B cell (primary cell): Measurements from ENCODE around the gene GABPB1. TPM values are rescaled to one million over a fixed set of nuclear protein-coding genes. Genes with fewer than 3 reads are reported as not detected.

Experiments used
- ATAC-seq: fragments of 200-7000 bp; cut with Tn5 transposase; one replicate; pipeline ENCODE4 v1.10.0; 2021; ENCODE audit warnings: low read depth, mild to moderate bottlenecking, moderate number of reproducible peaks, moderate library complexity
- CTCF ChIA-PET: fragments of 350-600 bp; sonication (Branson Sonifier 250); formaldehyde crosslinking; loops from one replicate; lab custom pipeline; 2021; ENCODE audit warnings: antibody characterized with exemption, inconsistent platforms; lab: Charles Lee
- POLR2A ChIA-PET: fragments of 350-600 bp; sonication (Branson Sonifier 250); formaldehyde crosslinking; loops from one replicate; lab custom pipeline; 2021; ENCODE audit warnings: antibody characterized with exemption; lab: Charles Lee
- DNase-seq: peaks from one replicate; pipeline ENCODE4 v3.0.0; 2013
- H2AFZ ChIP-seq: 2 replicates; pipeline ENCODE4 v1.6.1; 2012; ENCODE audit warnings: mild to moderate bottlenecking, low read depth, low read length; ENCODE audit not compliant: insufficient read depth, poor library complexity, severe bottlenecking
- H3K27ac ChIP-seq, 2 donors: 1 replicate in 1 of 2; 2 replicates in 1 of 2; pipeline ENCODE4 v1.5.1; 2012 to 2013; ENCODE audit warnings: low read length in 2 of 2, mild to moderate bottlenecking in 2 of 2, moderate library complexity in 1 of 2
- H3K27me3 ChIP-seq, 4 experiments: fragments of 200-600 bp in 1 of 4; sonication (generic) in 1 of 4; replicated peaks in 1 of 4; 1 replicate in 2 of 4; 2 replicates in 2 of 4; pipeline versions ENCODE4 v1.6.1 to v1.7.0; 2013 to 2016; ENCODE audit warnings: low read length in 3 of 4, mild to moderate bottlenecking in 2 of 4, mixed read lengths in 1 of 4, moderate library complexity in 1 of 4; ENCODE audit not compliant: insufficient read depth in 4 of 4, control insufficient read depth in 3 of 4; ENCODE audit errors: control extremely low read depth in 1 of 4
- H3K36me3 ChIP-seq, 2 experiments: replicated peaks in 1 of 2; 1 replicate in 1 of 2; 2 replicates in 1 of 2; pipeline versions ENCODE4 v1.6.1 to v1.7.1; 2013; ENCODE audit warnings: low read length in 1 of 2; ENCODE audit not compliant: insufficient read depth in 2 of 2, control insufficient read depth in 1 of 2; ENCODE audit errors: control extremely low read depth in 1 of 2, extremely low read depth in 1 of 2
- H3K4me1 ChIP-seq, 2 donors: fragments of 200-600 bp in 1 of 2; sonication (generic) in 1 of 2; 1 replicate in 1 of 2; 2 replicates in 1 of 2; pipeline versions ENCODE4 v1.5.1 to v1.6.1; 2013 to 2017; ENCODE audit warnings: low read length in 2 of 2; ENCODE audit not compliant: control insufficient read depth in 2 of 2, insufficient read depth in 2 of 2
- H3K4me2 ChIP-seq: replicated peaks from 2 replicates; pipeline ENCODE3; 2012; ENCODE audit warnings: mild to moderate bottlenecking, low read depth, low read length; ENCODE audit not compliant: poor library complexity, severe bottlenecking
- H3K4me3 ChIP-seq, 5 experiments: fragments of 200-600 bp in 1 of 5; sonication (generic) in 1 of 5; 1 replicate in 3 of 5; 2 replicates in 2 of 5; pipeline versions ENCODE4 v1.5.1 to v1.7.0; 2011 to 2016; ENCODE audit warnings: low read length in 4 of 5, mild to moderate bottlenecking in 4 of 5, low read depth in 2 of 5, control low read depth in 1 of 5, moderate library complexity in 1 of 5; ENCODE audit not compliant: insufficient read depth in 1 of 5; ENCODE audit errors: control extremely low read depth in 1 of 5, extremely low read depth in 1 of 5
- H3K79me2 ChIP-seq: fragments of 200-600 bp; sonication (generic); one replicate; pipeline ENCODE4 v1.6.0; 2016; ENCODE audit warnings: low read length; ENCODE audit not compliant: control insufficient read depth, insufficient read depth
- H3K9ac ChIP-seq: fragments of 200-600 bp; sonication (generic); 2 replicates; pipeline ENCODE4 v1.6.1; 2017; ENCODE audit warnings: mild to moderate bottlenecking, low read length, moderate library complexity
- H3K9me3 ChIP-seq, 3 donors: one replicate each; pipeline versions ENCODE4 v1.6.1 to v1.7.1; 2013; ENCODE audit warnings: low read length in 2 of 3; ENCODE audit not compliant: control insufficient read depth in 2 of 3, insufficient read depth in 1 of 3; ENCODE audit errors: control extremely low read depth in 1 of 3
- H4K20me1 ChIP-seq: 2 replicates; pipeline ENCODE4 v1.6.0; 2012; ENCODE audit warnings: mild to moderate bottlenecking, low read length; ENCODE audit not compliant: insufficient read depth, control insufficient read depth, poor library complexity, severe bottlenecking
- H3K27ac Mint-ChIP-seq: one replicate; pipeline ENCODE4 v1.8.0; 2021; ENCODE audit warnings: mixed read lengths
- H3K27me3 Mint-ChIP-seq: one replicate; pipeline ENCODE4 v1.8.0; 2021; ENCODE audit warnings: mixed read lengths
- H3K4me1 Mint-ChIP-seq: one replicate; pipeline ENCODE4 v1.8.0; 2021; ENCODE audit warnings: mixed read lengths
- H3K4me3 Mint-ChIP-seq: one replicate; pipeline ENCODE4 v1.8.0; 2021; ENCODE audit warnings: mixed read lengths
- H3K9me3 Mint-ChIP-seq: one replicate; pipeline ENCODE4 v1.8.0; 2022; ENCODE audit warnings: mixed read lengths; ENCODE audit not compliant: insufficient read depth
- EZH2 ChIP-seq: IDR thresholded peaks from 2 replicates; pipeline ENCODE4 v1.6.1; 2012; ENCODE audit warnings: borderline replicate concordance, low read depth, mild to moderate bottlenecking, moderate library complexity, low read length; ENCODE audit not compliant: insufficient read depth, poor library complexity, severe bottlenecking
- WGBS: methylation state at CpG from one replicate; pipeline ENCODE4 v1.1.5; 2013; ENCODE audit warnings: missing lambda C conversion rate; ENCODE audit not compliant: insufficient coverage; 5-methylcytosine and 5-hydroxymethylcytosine counted together
- intact Hi-C: fragments of 100-400 bp; cut with micrococcal nuclease; formaldehyde crosslinking; loops from one replicate; pipeline ENCODE4 v1.10.0; 2022
- polyA plus RNA-seq: library from polyadenylated mRNA; depleted of rRNA; stranded (reverse); fragments of >200 nt; gene quantifications from 2 replicates; pipeline ENCODE4 v1.2.3, GENCODE V29; 2012
- total RNA-seq, 2 donors: library from RNA; stranded (reverse); fragments of 120-200 nt in 1 of 2; gene quantifications; 1 replicate in 1 of 2; 2 replicates in 1 of 2; pipeline versions ENCODE4 v1.2.3 to v1.2.4, GENCODE V29; 2013 to 2022
- TF ChIP-seq, protein P1 (sequence below): fragments of 200-600 bp; IDR thresholded peaks from one replicate; pipeline ENCODE4 v1.8.0; 2022; ENCODE audit warnings: antibody characterized with exemption, mild to moderate bottlenecking

Gene GABPB1
- total and polyA plus RNA-seq, 2 donors (not counting 1 experiment from before 2014, with no cell fraction given): 24.1 to 37.1 TPM

GRCh38 chr15:50355619-50355905 lies 564 bp upstream of the GABPB1 start:
- ATAC-seq (no peak), DNase-seq (no peak)
- Histone ChIP-seq H3K79me2 (peaks cover 93% of the 10 kb centered on the region), H3K9ac (peak overlapping the region; percentile 84), H2AFZ (peak overlapping the region; percentile 95), H4K20me1 (no peaks in the 10 kb centered on the region), H3K27ac (peak overlapping the region; percentile 98 to 99), H3K9me3 (no peaks in the 10 kb centered on the region), H3K4me2 (peak overlapping the region; percentile 79), H3K4me1 (peaks cover 41 to 47% of the 10 kb centered on the region in 2 donors), H3K36me3 (peaks cover 0 to 10% of the 10 kb centered on the region in 2 experiments), H3K27me3 (no peaks in the 10 kb centered on the region), H3K4me3 (peak overlapping the region; percentile 71 to 91 (median 82))
- ChIA-PET POLR2A (interaction anchor here (0.6 to 3.8 kb wide), 7 partner anchors 17 to 1478 kb away, joined by 4 to 27 read pairs (median 5); partner anchors contain the start of genes DTWD1, EID1, SPPL2A and USP8), CTCF (interaction anchor here (0.6 to 1.5 kb wide), 3 partner anchors 39 to 69 kb away, joined by 3 to 5 read pairs (median 3); partner anchors contain the start of gene USP8)
- Mint-ChIP-seq H3K27me3 (no peaks in the 10 kb centered on the region), H3K4me1 (peaks cover 56% of the 10 kb centered on the region), H3K27ac (peak overlapping the region; percentile 98), H3K9me3 (no peaks in the 10 kb centered on the region), H3K4me3 (peak overlapping the region; percentile 95)
- 0% methylated on average over 2 of the region's 8 CpGs for WGBS
- intact Hi-C loops: loop anchor here (1.0 to 10.0 kb wide), 6 partner anchors 69 to 1544 kb away; partner anchors contain the start of genes AP4E1, CEP152, SECISBP2L and SPPL2A
- TF ChIP-seq, protein P1, sequence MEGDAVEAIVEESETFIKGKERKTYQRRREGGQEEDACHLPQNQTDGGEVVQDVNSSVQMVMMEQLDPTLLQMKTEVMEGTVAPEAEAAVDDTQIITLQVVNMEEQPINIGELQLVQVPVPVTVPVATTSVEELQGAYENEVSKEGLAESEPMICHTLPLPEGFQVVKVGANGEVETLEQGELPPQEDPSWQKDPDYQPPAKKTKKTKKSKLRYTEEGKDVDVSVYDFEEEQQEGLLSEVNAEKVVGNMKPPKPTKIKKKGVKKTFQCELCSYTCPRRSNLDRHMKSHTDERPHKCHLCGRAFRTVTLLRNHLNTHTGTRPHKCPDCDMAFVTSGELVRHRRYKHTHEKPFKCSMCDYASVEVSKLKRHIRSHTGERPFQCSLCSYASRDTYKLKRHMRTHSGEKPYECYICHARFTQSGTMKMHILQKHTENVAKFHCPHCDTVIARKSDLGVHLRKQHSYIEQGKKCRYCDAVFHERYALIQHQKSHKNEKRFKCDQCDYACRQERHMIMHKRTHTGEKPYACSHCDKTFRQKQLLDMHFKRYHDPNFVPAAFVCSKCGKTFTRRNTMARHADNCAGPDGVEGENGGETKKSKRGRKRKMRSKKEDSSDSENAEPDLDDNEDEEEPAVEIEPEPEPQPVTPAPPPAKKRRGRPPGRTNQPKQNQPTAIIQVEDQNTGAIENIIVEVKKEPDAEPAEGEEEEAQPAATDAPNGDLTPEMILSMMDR: no peak
- no peak for TF ChIP-seq EZH2
